Measurements from ENCODE around the gene FOXO4.
A peak's percentile ranks its signal among the peaks of the same experiment; 100 is the strongest.

The FOXO4 gene

DNA sequence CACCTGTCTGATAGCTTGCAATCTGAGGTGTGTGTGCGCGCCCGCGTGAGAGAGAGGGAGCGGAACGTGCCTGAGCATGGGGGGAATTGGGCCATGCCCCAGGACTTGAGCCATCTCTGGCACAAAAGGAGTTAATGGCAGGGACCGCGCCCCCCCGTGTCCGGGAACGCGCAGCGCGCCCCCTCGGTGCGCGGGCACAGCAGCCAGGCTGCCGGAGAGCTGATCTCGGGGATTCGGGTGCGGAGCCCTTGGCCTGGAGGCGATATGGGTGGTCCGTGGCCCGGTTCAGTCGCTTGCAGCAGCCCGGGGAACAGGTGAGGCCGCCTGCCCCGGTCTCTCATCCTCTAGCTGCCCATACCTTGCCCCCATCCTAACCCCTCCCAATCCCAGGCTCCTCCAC is 49.0 kb downstream of the FOXO4 start, which contains the start of gene NLGN3:
NLGN3 (plus strand) TSS at position 191 of the 400 bp plus-strand sequence. CDS start 2,909 bp downstream, outside the sequence.
- peak; percentile 6 for DNase-seq

DNA sequence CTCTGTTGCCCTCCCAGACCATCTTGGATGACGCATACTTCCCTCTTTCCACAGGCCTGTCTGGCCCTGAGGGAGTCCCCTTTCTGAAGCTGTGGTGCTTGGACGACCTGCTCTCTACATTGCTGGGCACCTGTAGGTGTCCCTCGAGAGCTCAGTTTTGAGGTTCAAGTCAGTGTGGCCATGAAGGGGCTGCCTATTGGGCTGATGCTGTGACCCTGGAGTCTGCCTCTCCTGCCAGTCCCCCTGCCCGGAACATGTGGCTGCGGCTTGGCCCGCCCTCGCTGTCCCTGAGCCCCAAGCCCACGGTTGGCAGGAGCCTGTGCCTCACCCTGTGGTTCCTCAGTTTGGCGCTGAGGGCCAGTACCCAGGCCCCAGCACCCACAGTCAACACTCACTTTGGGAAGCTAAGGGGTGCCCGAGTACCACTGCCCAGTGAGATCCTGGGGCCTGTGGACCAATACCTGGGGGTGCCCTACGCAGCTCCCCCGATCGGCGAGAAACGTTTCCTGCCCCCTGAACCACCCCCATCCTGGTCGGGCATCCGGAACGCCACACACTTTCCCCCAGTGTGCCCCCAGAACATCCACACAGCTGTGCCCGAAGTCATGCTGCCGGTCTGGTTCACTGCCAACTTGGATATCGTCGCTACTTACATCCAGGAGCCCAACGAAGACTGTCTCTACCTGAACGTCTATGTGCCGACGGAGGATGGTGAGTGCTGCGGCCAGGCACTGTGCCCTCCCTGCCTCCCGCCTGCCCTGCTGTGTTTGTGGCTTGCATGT is 52.0 kb downstream of the FOXO4 start:
- DNase-seq: no peak

DNA sequence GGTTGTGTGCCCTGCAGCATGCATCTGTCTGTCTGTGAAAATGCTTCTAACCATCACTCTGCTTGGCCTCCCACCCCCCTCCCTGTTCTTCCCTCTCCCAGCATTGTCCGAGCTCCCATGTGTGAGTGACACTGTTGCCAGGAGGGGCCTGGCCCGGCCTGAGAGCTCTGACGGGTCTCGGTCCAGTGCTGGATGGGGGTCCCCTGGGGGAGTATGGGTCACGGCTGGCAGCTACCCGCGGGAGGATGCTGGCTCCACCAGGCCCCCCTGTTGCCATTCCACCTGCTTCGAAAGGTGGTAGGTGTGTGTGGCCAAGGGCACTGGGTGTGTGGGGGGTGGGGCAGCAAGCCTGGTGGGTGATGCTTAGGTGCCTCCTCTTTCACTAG is 52.6 kb downstream of the FOXO4 start:
- no peak for DNase-seq

DNA sequence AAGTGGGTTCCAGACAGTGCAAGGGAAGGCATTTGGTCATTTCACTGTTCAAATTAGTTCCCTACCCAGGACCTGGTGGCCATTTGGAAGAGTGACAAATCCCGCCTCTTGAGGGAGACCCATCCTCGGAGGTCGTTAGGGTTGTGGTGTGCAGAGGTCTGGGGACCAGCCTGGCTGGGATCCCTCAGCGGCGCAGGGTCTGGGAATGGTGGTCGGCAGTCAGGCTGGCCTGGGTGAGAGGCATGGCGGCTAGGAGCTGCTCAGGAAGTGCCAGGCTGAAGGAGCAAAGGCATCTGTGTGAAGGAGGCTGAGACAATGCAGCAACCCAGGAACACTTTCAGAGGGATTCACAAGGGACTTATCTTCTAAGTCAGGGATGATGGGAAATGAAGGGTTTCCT is 55.7 kb downstream of the FOXO4 start:
- no peak for DNase-seq

Measured in NCI-H82 (cell line).